Activated naive CD4-positive, alpha-beta T cell treated with anti-CD3 and anti-CD28 coated beads for 36 hours (primary cell): ENCODE data around the gene FAM153A. TPM values are rescaled to one million over a fixed set of nuclear protein-coding genes. Genes with fewer than 3 reads are reported as not detected.
"Not testable (repeated sequence)": the region's sequence is repeated elsewhere in the genome, so short reads cannot be mapped to it uniquely, and the experiment has no call there.

Experiments used
- CTCF ChIA-PET: fragments of 350-600 bp; sonication (Branson Sonifier 250); formaldehyde crosslinking; loops from one replicate; lab custom pipeline; 2021; ENCODE audit warnings: antibody characterized with exemption; lab: Charles Lee
- DNase-seq: peaks from one replicate; pipeline ENCODE4 v3.0.0-alpha.2; 2020
- H3K27ac Mint-ChIP-seq: one replicate; pipeline ENCODE4 v1.8.0; 2021; ENCODE audit warnings: mild to moderate bottlenecking, mixed read lengths
- H3K27me3 Mint-ChIP-seq: one replicate; pipeline ENCODE4 v1.8.0; 2021; ENCODE audit warnings: low read depth, mixed read lengths
- H3K36me3 Mint-ChIP-seq: one replicate; pipeline ENCODE4 v1.8.0; 2021; ENCODE audit warnings: low read depth, mixed read lengths
- H3K4me1 Mint-ChIP-seq: one replicate; pipeline ENCODE4 v1.8.0; 2021; ENCODE audit warnings: low read depth, mixed read lengths
- H3K4me3 Mint-ChIP-seq: one replicate; pipeline ENCODE4 v1.8.0; 2021; ENCODE audit warnings: mild to moderate bottlenecking, moderate library complexity, mixed read lengths
- H3K9me3 Mint-ChIP-seq: one replicate; pipeline ENCODE4 v1.8.0; 2021; ENCODE audit warnings: mixed read lengths
- intact Hi-C: fragments of 100-400 bp; cut with micrococcal nuclease; formaldehyde crosslinking; loops from one replicate; pipeline ENCODE4 v1.15.1; 2023
- total RNA-seq, 2 experiments: library from RNA; stranded (reverse); gene quantifications; one replicate each; pipeline ENCODE4 v1.2.3, GENCODE V29; 2021

The FAM153A gene
- total RNA-seq, 2 experiments from 2014 or later = 23.8 to 26.0 TPM

- H3K4me3 Mint-ChIP-seq, H3K27ac Mint-ChIP-seq, H3K36me3 Mint-ChIP-seq, H3K9me3 Mint-ChIP-seq, intact Hi-C loops, H3K27me3 Mint-ChIP-seq, CTCF ChIA-PET: not testable (repeated sequence)
- H3K4me1 Mint-ChIP-seq = peaks cover 11% of the 10 kb centered on the region
- peak; percentile 16 for DNase-seq
Observed at GRCh38 chr5:177798237-177798840, 15.6 kb upstream of the FAM153A start.

- DNase-seq, intact Hi-C loops, CTCF ChIA-PET, H3K27me3 Mint-ChIP-seq, H3K36me3 Mint-ChIP-seq, H3K4me3 Mint-ChIP-seq, H3K27ac Mint-ChIP-seq, H3K9me3 Mint-ChIP-seq: not testable (repeated sequence)
- peaks cover 11% of the 10 kb centered on the region for H3K4me1 Mint-ChIP-seq
Observed at GRCh38 chr5:177793272-177793671, 10.6 kb upstream of the FAM153A start.

GRCh38 chr5:177791649-177792048 is 8.9 kb upstream of the FAM153A start:
- intact Hi-C loops, H3K9me3 Mint-ChIP-seq, CTCF ChIA-PET, H3K4me3 Mint-ChIP-seq, H3K36me3 Mint-ChIP-seq, DNase-seq, H3K27me3 Mint-ChIP-seq, H3K27ac Mint-ChIP-seq: not testable (repeated sequence)
- peaks cover 11% of the 10 kb centered on the region for H3K4me1 Mint-ChIP-seq

- H3K27ac Mint-ChIP-seq, intact Hi-C loops, CTCF ChIA-PET, H3K4me1 Mint-ChIP-seq, H3K36me3 Mint-ChIP-seq, H3K4me3 Mint-ChIP-seq, H3K27me3 Mint-ChIP-seq, H3K9me3 Mint-ChIP-seq: not testable (repeated sequence)
- DNase-seq = peak; percentile 13
Observed at GRCh38 chr5:177782169-177782568, 530 bp downstream of the FAM153A start.

GRCh38 chr5:177771206-177771605 is 11.5 kb downstream of the FAM153A start:
- H3K36me3 Mint-ChIP-seq, H3K9me3 Mint-ChIP-seq, intact Hi-C loops, H3K4me1 Mint-ChIP-seq, H3K27me3 Mint-ChIP-seq, H3K27ac Mint-ChIP-seq, H3K4me3 Mint-ChIP-seq, DNase-seq, CTCF ChIA-PET: not testable (repeated sequence)

- CTCF ChIA-PET, intact Hi-C loops: not testable (repeated sequence)
- DNase-seq = peak; percentile 26
Observed at GRCh38 chr5:177770646-177771045, 12.1 kb downstream of the FAM153A start.

GRCh38 chr5:177763737-177764508 is 18.8 kb downstream of the FAM153A start:
- H3K4me1 Mint-ChIP-seq, H3K27me3 Mint-ChIP-seq, H3K36me3 Mint-ChIP-seq, intact Hi-C loops, CTCF ChIA-PET, H3K4me3 Mint-ChIP-seq, H3K9me3 Mint-ChIP-seq, DNase-seq, H3K27ac Mint-ChIP-seq: not testable (repeated sequence)

More at GRCh38 chr5:177770646-177771045, 12.1 kb downstream of the FAM153A start:
- H3K4me1 Mint-ChIP-seq, H3K27ac Mint-ChIP-seq, H3K4me3 Mint-ChIP-seq, H3K9me3 Mint-ChIP-seq, H3K27me3 Mint-ChIP-seq, H3K36me3 Mint-ChIP-seq: not testable (repeated sequence)

GRCh38 chr5:177760954-177761353 is 21.7 kb downstream of the FAM153A start:
- DNase-seq, H3K4me3 Mint-ChIP-seq, H3K9me3 Mint-ChIP-seq, CTCF ChIA-PET, H3K27me3 Mint-ChIP-seq, H3K27ac Mint-ChIP-seq, intact Hi-C loops, H3K36me3 Mint-ChIP-seq, H3K4me1 Mint-ChIP-seq: not testable (repeated sequence)

- DNase-seq, CTCF ChIA-PET, H3K4me1 Mint-ChIP-seq, intact Hi-C loops, H3K27ac Mint-ChIP-seq, H3K4me3 Mint-ChIP-seq, H3K27me3 Mint-ChIP-seq, H3K9me3 Mint-ChIP-seq, H3K36me3 Mint-ChIP-seq: not testable (repeated sequence)
Observed at GRCh38 chr5:177747354-177747753, 35.3 kb downstream of the FAM153A start.

- H3K27me3 Mint-ChIP-seq, intact Hi-C loops, H3K36me3 Mint-ChIP-seq, DNase-seq, H3K4me1 Mint-ChIP-seq, H3K4me3 Mint-ChIP-seq, H3K9me3 Mint-ChIP-seq, CTCF ChIA-PET, H3K27ac Mint-ChIP-seq: not testable (repeated sequence)
Observed at GRCh38 chr5:177724858-177725257, 57.8 kb downstream of the FAM153A start.

- intact Hi-C loops, H3K27me3 Mint-ChIP-seq, H3K4me3 Mint-ChIP-seq, CTCF ChIA-PET, DNase-seq, H3K27ac Mint-ChIP-seq, H3K36me3 Mint-ChIP-seq, H3K9me3 Mint-ChIP-seq, H3K4me1 Mint-ChIP-seq: not testable (repeated sequence)
Observed at GRCh38 chr5:177723831-177724485, 58.7 kb downstream of the FAM153A start.

GRCh38 chr5:177722829-177723228 is 59.9 kb downstream of the FAM153A start:
- H3K4me1 Mint-ChIP-seq, CTCF ChIA-PET, H3K27me3 Mint-ChIP-seq, H3K4me3 Mint-ChIP-seq, H3K27ac Mint-ChIP-seq, DNase-seq, intact Hi-C loops, H3K9me3 Mint-ChIP-seq, H3K36me3 Mint-ChIP-seq: not testable (repeated sequence)

GRCh38 chr5:177719989-177720388 is 62.7 kb downstream of the FAM153A start:
- H3K4me3 Mint-ChIP-seq, H3K27me3 Mint-ChIP-seq, H3K4me1 Mint-ChIP-seq, H3K27ac Mint-ChIP-seq, intact Hi-C loops, H3K36me3 Mint-ChIP-seq, H3K9me3 Mint-ChIP-seq, DNase-seq, CTCF ChIA-PET: not testable (repeated sequence)
